ENCODE results near the gene ZBTB17. TPM values are rescaled to one million over a fixed set of nuclear protein-coding genes. Genes with fewer than 3 reads are reported as not detected.

ZBTB17 gene
- total and polyA plus RNA-seq, 8 donors = 16.2 to 106 (median 18.0) TPM

DNA sequence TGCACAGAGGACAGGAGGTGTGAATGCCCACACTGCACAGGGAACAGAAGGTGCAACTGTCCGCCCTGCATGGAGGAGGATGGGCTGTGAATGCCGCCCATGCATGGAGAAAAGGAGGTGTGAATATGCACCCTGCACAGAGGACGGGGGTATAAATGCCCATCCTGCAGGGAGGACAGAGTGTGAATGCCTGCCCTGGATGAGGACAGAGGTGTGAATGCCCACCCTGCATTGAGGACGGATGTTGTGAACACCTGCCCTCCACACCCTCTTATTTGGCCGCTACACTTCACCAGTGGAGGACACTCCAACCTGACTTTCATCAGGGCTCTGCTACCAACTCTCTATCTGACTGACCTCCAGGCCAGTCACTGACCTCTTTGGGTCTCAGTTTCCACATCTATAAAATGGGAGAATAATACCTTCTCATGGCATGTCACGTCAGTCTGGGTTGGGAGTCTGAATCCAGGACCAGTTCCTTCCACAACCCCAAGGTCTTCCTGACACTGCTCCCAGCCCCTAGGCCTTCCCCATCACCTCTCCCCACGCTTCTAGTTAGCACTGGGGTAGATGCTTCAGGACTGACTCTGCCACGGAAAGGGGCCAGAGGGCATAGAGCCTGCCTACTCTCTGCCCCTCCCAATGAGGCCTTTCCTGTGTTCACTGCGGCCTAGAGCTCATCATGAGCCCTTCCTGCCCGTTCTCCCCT, 28.4 kb downstream of the ZBTB17 start:
- intact Hi-C loops (cut with DNase I) = no loop called here
- 93 to 95% methylated on average over 10 of the region's 10 CpGs for WGBS, 2 donors
- H3K27me3 ChIP-seq = no peaks in the 10 kb centered on the region
- H3K4me3 ChIP-seq = no peak overlapping the region
- no peaks in the 10 kb centered on the region for H3K9me3 ChIP-seq
- no peak for DNase-seq
- TF ChIP-seq, protein P1, sequence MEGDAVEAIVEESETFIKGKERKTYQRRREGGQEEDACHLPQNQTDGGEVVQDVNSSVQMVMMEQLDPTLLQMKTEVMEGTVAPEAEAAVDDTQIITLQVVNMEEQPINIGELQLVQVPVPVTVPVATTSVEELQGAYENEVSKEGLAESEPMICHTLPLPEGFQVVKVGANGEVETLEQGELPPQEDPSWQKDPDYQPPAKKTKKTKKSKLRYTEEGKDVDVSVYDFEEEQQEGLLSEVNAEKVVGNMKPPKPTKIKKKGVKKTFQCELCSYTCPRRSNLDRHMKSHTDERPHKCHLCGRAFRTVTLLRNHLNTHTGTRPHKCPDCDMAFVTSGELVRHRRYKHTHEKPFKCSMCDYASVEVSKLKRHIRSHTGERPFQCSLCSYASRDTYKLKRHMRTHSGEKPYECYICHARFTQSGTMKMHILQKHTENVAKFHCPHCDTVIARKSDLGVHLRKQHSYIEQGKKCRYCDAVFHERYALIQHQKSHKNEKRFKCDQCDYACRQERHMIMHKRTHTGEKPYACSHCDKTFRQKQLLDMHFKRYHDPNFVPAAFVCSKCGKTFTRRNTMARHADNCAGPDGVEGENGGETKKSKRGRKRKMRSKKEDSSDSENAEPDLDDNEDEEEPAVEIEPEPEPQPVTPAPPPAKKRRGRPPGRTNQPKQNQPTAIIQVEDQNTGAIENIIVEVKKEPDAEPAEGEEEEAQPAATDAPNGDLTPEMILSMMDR (IDR thresholded peaks at IDR 0.05) = no peak
- no peak for ATAC-seq
- FAIRE-seq = no peak
- H3K27ac ChIP-seq = no peak overlapping the region
- H3K36me3 ChIP-seq = peaks cover 2 to 43% (median 23%) of the 10 kb centered on the region in 3 donors
- H3K4me1 ChIP-seq = peaks cover 18 to 33% (median 21%) of the 10 kb centered on the region in 3 donors

DNA sequence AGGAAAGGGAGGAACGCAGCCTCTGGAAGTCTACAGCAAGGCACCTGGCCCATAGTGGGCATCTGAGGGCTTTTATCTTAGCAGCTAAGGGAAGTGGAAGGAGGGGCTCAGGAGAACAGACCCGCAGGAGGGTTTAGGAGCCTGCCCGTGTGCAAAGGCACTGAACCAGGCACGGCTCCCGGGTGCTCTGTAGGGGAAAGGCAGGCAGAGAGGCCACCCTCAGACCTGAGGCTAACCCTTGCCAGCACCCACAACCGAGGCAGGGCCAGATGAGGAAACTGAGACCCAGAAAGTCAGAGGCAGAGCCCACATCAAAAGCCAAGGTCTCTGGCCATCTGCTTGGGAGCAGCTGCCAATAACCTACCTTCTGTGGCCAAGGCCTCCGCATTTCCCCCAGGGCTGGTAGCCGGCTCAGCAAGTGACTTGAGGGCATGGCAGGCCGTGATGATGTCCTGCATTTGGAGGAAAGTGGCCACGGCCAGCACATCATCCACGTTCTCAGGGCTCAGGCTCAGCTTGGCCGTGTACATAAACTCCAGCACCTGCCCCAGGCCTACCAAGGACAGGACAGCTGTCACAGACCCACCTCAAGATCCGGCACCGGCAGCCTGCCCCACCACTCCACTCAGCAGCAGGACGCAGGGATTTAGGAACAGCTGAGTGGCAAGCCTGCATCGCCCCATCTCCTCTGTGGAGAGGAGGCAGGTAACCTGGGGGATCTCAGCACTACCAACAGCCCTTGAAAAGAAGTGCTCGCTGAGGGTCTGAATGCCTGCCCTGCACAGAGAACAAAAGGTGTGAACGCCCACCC, 29.1 kb downstream of the ZBTB17 start:
- H3K9me3 ChIP-seq = no peaks in the 10 kb centered on the region
- no peaks in the 10 kb centered on the region for H3K27me3 ChIP-seq
- 86 to 89% methylated on average over 18 of the region's 18 CpGs for WGBS, 2 donors
- FAIRE-seq (no peak), DNase-seq (no peak), ATAC-seq (no peak)
- TF ChIP-seq, protein P1 (IDR thresholded peaks at IDR 0.05) = no peak
- no peak overlapping the region for H3K27ac ChIP-seq
- H3K4me3 ChIP-seq = no peak overlapping the region
- intact Hi-C loops (cut with DNase I) = no loop called here
- peaks cover 18 to 33% (median 21%) of the 10 kb centered on the region in 3 donors for H3K4me1 ChIP-seq
- H3K36me3 ChIP-seq = peaks cover 2 to 49% (median 26%) of the 10 kb centered on the region in 3 donors

DNA sequence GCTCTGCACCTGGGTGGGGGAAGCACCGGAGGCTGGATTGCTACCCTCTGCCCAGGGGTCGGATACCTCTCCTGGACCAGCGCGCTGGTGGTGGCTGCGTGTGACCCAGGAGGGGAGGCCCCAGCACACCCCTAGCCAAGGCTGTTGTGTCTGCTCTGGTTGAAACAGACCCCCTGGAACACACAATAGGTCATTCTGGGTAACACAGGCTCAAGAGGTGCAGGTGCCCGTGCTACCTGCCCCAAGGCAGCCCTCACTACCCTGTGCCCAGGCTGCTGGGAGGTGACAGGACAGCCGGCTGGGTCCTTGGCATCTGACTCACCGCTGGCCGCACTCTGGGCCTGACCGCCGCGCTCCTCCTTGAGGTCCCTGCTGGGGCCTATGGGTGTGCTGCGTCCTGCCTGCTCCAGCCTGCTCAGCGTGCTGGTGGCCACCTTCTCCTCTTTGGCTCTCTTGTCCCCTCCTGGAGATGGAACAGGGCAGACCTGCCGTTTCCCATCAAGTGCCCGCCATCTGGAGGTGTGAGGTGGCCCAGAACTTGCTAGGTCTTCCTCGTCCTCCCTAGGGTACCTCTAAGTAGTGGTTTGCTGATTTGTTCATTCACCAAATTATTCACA, 30.0 kb downstream of the ZBTB17 start:
- TF ChIP-seq, protein P1 (IDR thresholded peaks at IDR 0.05) = no peak
- DNase-seq = peak in 1 of 6 donors; percentile 72
- intact Hi-C loops (cut with DNase I) = no loop called here
- peaks cover 18 to 26% (median 21%) of the 10 kb centered on the region in 3 donors for H3K4me1 ChIP-seq
- FAIRE-seq = no peak
- H3K27ac ChIP-seq = no peak overlapping the region
- H3K9me3 ChIP-seq = no peaks in the 10 kb centered on the region
- H3K4me3 ChIP-seq = no peak overlapping the region
- H3K27me3 ChIP-seq = no peaks in the 10 kb centered on the region
- ATAC-seq = no peak
- WGBS, 2 donors = 93 to 95% methylated on average over 16 to 17 of the region's 17 CpGs
- H3K36me3 ChIP-seq = peaks cover 2 to 54% (median 26%) of the 10 kb centered on the region in 3 donors

DNA sequence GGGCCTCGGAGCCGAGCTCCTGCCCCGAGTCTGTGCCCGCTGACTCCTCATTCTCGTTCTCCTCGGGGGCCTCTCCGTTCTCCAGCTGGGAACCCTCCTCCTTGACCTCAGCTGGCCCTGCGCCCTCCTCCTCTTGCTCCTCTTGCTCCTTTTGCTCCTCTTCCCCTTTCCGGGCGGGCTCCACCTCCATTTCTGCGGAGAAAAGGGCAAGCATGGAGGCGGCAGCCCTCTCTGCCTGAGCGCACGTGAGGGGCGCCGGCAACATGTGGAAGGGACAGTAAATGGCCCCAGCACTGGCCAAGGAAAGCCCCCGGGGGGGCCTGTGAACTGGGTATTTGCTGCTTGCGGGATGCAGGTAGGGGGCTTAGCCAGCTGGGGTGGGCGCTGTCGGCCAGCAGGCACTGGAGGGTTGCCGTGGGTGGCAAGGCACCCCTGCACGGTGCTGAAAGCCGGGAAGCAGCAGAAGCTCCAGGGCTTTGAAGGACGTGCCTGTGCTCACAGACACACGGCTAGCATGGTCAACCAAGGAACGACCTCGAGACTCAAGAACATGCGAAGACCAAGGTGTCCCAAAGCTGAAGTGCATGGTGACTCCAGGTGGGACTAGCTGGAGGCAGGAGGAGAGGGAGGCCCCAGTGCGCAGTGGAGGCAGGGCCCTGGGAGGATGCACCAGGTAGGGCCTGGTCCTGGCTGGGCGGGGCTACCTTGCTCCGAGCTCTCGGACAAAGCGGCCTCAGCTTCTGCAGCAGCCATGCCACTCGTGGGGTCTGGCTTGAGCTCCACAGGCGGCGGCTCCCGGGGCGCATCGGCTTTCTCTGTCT, 30.7 kb downstream of the ZBTB17 start:
- ATAC-seq (no peak), DNase-seq (peak in 1 of 6 donors; percentile 74), FAIRE-seq (no peak)
- 93 to 94% methylated on average over 36 to 39 of the region's 39 CpGs for WGBS, 2 donors
- TF ChIP-seq, protein P1 (IDR thresholded peaks at IDR 0.05) = no peak
- Histone ChIP-seq H3K27ac (no peak overlapping the region), H3K4me1 (peaks cover 11 to 19% (median 16%) of the 10 kb centered on the region in 3 donors), H3K27me3 (no peaks in the 10 kb centered on the region), H3K4me3 (no peak overlapping the region), H3K36me3 (peaks cover 2 to 57% (median 26%) of the 10 kb centered on the region in 3 donors), H3K9me3 (no peaks in the 10 kb centered on the region)
- intact Hi-C loops (cut with DNase I) = no loop called here

Data from pancreas (tissue), 10 donors.